A549 treated with CpdA at 1 μM for 4 hours (cell line): ENCODE results near the gene KLHL25. TPM values are rescaled to one million over a fixed set of nuclear protein-coding genes. Genes with fewer than 3 reads are reported as not detected.

Experiments used
- total RNA-seq: library from RNA; stranded (reverse); fragments of 200-300 nt; extraction: Qiagen RNA extraction; gene quantifications from 5 replicates; pipeline ENCODE4 v1.2.3, GENCODE V29; 2022; ENCODE audit warnings: low read depth

The KLHL25 gene, protein sequence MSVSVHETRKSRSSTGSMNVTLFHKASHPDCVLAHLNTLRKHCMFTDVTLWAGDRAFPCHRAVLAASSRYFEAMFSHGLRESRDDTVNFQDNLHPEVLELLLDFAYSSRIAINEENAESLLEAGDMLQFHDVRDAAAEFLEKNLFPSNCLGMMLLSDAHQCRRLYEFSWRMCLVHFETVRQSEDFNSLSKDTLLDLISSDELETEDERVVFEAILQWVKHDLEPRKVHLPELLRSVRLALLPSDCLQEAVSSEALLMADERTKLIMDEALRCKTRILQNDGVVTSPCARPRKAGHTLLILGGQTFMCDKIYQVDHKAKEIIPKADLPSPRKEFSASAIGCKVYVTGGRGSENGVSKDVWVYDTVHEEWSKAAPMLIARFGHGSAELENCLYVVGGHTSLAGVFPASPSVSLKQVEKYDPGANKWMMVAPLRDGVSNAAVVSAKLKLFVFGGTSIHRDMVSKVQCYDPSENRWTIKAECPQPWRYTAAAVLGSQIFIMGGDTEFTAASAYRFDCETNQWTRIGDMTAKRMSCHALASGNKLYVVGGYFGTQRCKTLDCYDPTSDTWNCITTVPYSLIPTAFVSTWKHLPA
- 5.3 to 8.7 TPM (median 7.6 TPM) in 5 replicates for total RNA-seq

DNA sequence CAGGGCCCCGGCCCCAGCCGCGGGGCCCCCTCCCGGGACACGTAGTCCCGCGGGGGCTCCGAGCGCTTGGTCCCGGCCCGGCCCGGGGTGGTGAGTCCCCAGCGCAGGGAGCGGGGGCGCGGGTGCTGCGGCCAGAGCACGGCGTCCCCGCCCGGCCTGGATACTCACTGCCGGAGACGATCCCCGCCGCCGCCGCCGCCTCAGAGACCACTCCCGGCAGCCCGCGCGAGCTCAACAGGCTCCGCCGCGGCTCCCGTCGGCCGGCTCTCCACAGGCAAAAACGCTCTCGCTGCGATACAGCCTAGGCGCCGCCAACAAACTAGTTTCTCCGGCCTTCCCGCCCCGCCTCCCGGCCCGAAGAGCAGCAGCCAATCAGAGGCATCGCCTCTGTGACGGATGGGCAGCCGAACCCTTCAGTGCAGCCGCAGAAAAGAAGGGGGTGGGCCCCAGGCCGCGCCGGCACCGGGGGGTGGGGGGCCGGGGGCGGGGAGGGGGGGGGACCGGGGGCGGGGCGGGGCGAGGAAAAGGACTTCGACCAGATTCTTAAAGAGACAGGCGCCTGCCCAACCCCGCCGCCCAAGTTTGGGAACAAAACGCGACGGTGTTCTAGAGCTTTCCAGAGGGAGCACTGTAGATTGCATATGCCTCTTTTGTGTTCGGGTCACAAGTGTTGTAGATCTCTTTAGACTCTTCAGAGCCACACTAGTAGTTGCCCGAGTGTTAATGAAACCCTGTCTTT, at the start of gene KLHL25:
KLHL25 (minus strand) TSS at position 328 of the 739 bp plus-strand sequence. CDS start 25,115 bp downstream, outside the sequence.

